Cardiac muscle cell (in vitro differentiated cells and primary cell): ENCODE data around the gene AOC2. TPM values are rescaled to one million over a fixed set of nuclear protein-coding genes. Genes with fewer than 3 reads are reported as not detected.

Experiments used
- DNase-seq, 2 donors: peaks; one replicate each; pipeline versions ENCODE4 v3.0.0 to v3.0.0-alpha.2; 2010 to 2017; ENCODE audit warnings: low read depth in 1 of 2, low spot score in 1 of 2
- H3K27ac ChIP-seq: fragments of 200-600 bp; sonication (generic); 2 replicates; pipeline ENCODE4 v1.5.1; 2016
- H3K27me3 ChIP-seq: fragments of 200-600 bp; sonication (generic); 2 replicates; pipeline ENCODE4 v1.6.0; 2016; ENCODE audit warnings: control low read depth
- H3K36me3 ChIP-seq: fragments of 200-600 bp; sonication (generic); 2 replicates; pipeline ENCODE4 v1.5.1; 2016; ENCODE audit warnings: control low read depth
- H3K4me1 ChIP-seq: fragments of 200-600 bp; sonication (generic); 2 replicates; pipeline ENCODE4 v1.8.1; 2017; ENCODE audit warnings: low read depth, mild to moderate bottlenecking, mixed run types
- H3K4me3 ChIP-seq: fragments of 200-600 bp; sonication (generic); 2 replicates; pipeline ENCODE4 v1.5.1; 2016; ENCODE audit warnings: mild to moderate bottlenecking
- H3K9me3 ChIP-seq: fragments of 200-600 bp; sonication (generic); 2 replicates; pipeline ENCODE4 v1.5.1; 2017; ENCODE audit warnings: low read depth, mild to moderate bottlenecking, control low read depth
- CTCF ChIP-seq: IDR thresholded peaks from 2 replicates; pipeline ENCODE4 v1.5.1; 2012; ENCODE audit warnings: low read depth, mild to moderate bottlenecking, low read length
- polyA plus RNA-seq: library from polyadenylated mRNA; unstranded; fragments of >200 nt; fragmentation: Nextera tagmentation; extraction: Ambion mirVana; gene quantifications from 2 replicates; pipeline ENCODE4 v1.2.1, GENCODE V29; 2016
- total RNA-seq: library from RNA; depleted of rRNA; stranded (reverse); fragments of >200 nt; gene quantifications from 2 replicates; pipeline ENCODE4 v1.2.3, GENCODE V29; 2016

Gene AOC2
- total and polyA plus RNA-seq, 2 experiments from 2014 or later = 2.4 to 5.6 TPM

- TF ChIP-seq CTCF = no peak
These were observed 23.2 kb upstream of the AOC2 start for GRCh38 chr17:42821176-42821575.

GRCh38 chr17:42827472-42827871 lies 16.9 kb upstream of the AOC2 start:
- Histone ChIP-seq H3K27me3 (peaks cover 4% of the 10 kb centered on the region), H3K27ac (no peak overlapping the region), H3K36me3 (no peaks in the 10 kb centered on the region), H3K4me1 (peaks cover 9% of the 10 kb centered on the region), H3K9me3 (no peaks in the 10 kb centered on the region), H3K4me3 (no peak overlapping the region)
- DNase-seq = no peak
- no peak for TF ChIP-seq CTCF

More at GRCh38 chr17:42821176-42821575, 23.2 kb upstream of the AOC2 start:
- Histone ChIP-seq H3K36me3 (peaks cover 37% of the 10 kb centered on the region), H3K4me1 (peaks cover 6% of the 10 kb centered on the region), H3K4me3 (no peak overlapping the region), H3K9me3 (no peaks in the 10 kb centered on the region), H3K27me3 (no peaks in the 10 kb centered on the region), H3K27ac (no peak overlapping the region)
- no peak for DNase-seq

GRCh38 chr17:42830971-42831370 lies 13.4 kb upstream of the AOC2 start:
- Histone ChIP-seq H3K27me3 (peaks cover 4% of the 10 kb centered on the region), H3K36me3 (no peaks in the 10 kb centered on the region), H3K27ac (no peak overlapping the region), H3K4me3 (no peak overlapping the region), H3K4me1 (peaks cover 10% of the 10 kb centered on the region), H3K9me3 (no peaks in the 10 kb centered on the region)
- DNase-seq = no peak
- no peak for TF ChIP-seq CTCF

GRCh38 chr17:42832213-42832933 lies 12.0 kb upstream of the AOC2 start:
- peak overlapping the region; percentile 78 for H3K27ac ChIP-seq
- no peaks in the 10 kb centered on the region for H3K9me3 ChIP-seq
- H3K36me3 ChIP-seq = peaks cover 6% of the 10 kb centered on the region
- H3K4me1 ChIP-seq = peaks cover 10% of the 10 kb centered on the region
- DNase-seq = no peak
- no peak for TF ChIP-seq CTCF
- H3K27me3 ChIP-seq = peaks cover 2% of the 10 kb centered on the region
- H3K4me3 ChIP-seq = peak overlapping the region; percentile 54

- peak; percentile 90 to 94 for DNase-seq
- peaks cover 11% of the 10 kb centered on the region for H3K36me3 ChIP-seq
- peaks cover 2% of the 10 kb centered on the region for H3K27me3 ChIP-seq
- TF ChIP-seq CTCF = no peak
- peak within 1 kb of the TSS; percentile 78 for H3K27ac ChIP-seq
- peaks cover 10% of the 10 kb centered on the region for H3K4me1 ChIP-seq
- H3K4me3 ChIP-seq = peak within 1 kb of the TSS; percentile 54
- no peaks in the 10 kb centered on the region for H3K9me3 ChIP-seq
These were observed 11.2 kb upstream of the AOC2 start, which contains the start of gene PSME3 for GRCh38 chr17:42832934-42833766. Gene PSME3 (plus strand): TSS chr17:42833397. CDS start chr17:42833632, 235 bp downstream.
